ENCODE results near the gene CHCHD4.
"Not testable (repeated sequence)": the region's sequence is repeated elsewhere in the genome, so short reads cannot be mapped to it uniquely, and the experiment has no call there.

CHCHD4 gene

DNA sequence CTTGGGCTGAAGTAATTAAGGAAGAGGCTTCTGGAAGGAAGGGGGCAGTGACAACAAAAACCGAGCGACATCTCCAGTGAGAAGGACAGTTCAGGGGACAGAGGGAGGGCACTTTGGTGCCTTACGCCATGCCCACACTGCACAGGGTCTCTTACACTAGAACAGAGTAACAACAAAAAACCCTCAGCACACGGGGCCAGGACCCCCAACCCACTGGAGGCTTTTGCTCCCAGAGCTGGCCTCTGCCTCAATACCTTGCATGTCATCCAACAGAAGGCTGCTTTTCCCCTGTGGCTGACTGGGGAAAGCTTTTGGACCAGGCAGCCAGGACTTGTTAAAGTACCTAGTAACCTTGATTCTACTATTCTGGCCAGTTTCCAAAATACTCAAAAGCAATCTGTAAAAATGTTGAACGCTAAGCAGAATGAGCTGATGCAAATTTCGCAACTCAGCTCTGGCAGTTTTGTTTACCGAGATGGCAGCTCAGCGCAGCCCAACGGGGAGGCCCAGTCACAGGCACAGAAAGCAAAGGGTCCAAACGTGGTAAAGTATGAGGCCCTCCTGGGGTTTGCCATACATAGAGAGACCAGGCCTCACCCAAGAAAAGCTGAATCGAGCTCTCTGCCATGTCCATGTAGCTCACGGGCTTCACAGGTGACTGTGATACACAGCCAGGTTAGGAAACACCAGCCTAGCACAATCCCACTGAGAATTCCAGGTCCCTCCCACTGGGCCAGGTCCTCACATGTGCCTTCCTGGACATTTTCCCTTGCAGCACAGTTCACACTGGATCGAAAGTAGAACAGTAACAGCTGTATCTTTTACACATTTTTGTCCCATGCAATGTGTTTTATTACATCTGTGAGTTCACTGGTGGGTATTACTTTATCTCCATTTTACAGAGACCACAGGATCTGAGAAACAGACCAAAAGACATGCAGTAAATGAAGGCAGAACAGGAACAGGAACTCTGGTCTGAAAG is 6.0 kb downstream of the CHCHD4 start:
- DNase-seq = no peak

GRCh38 chr3:14117468-14118399 is 6.9 kb downstream of the CHCHD4 start:
- DNase-seq = no peak

DNA sequence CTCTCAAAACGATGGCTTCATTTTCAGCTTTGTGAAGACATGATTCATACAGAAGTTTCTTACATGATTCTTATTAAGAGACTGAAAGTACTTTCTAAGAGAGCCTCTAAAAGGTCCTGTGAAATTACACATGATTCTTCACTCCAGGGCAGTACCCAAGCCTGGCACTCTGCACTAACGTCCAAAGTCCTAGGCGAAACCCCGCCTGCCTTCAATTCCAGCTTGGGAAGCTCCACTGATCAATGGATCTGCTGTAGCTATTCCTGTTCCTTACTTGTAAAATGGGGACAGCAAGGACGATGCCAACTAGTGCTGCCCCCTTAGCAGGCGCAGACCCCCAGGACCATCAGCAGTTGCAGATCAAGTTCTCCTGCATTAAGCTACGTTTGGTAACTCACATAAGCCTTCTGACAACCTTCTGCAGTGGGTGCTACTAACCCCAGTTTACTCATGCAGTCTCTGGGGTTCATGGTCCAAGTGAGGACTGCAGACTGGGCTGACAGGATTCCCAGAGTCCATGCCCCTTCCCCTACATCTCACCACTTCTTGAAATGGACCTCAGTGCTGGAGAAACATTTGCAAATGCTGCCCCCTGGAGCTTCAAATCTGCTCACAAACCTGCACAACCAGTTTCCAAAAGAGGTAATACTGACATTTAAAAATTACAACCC is 10.6 kb downstream of the CHCHD4 start:
- no peak for DNase-seq

DNA sequence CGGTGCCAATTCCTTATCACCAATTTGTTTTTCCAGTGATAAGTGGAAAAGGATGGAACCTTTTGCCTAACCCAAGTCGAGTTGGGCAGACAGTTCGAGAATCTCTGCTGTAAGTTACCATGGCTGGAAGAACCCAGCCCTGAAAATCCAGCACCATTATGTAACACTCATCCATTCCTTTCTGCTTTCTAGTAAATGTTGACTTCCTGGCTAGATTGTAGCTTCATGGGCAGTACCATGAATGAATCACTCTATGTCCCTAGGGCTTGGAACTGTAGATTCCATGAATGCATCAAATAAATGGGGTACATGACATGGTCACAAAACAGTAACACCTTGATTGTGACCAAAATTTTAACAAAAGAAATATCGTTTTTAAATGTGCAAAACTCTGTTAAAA is 14.0 kb downstream of the CHCHD4 start:
- DNase-seq = no peak

DNA sequence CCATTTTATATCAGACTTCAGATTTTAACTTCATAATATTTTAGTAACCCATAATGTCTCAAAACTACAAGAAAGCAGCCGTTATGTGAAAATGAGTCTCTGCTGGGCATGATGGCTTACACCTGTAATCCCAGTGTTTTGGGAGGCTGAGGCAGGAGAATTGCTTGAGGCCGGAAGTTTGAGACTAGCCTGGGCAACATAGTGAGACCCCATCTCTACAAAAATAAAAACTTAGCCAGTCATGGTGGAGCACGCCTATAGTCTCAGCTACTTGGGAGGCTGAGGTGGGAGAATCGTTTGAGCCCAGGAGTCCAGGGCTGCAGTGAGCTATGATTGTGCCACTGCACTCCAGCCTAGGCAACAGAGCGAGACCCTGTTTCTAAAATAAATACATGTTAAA is 14.8 kb downstream of the CHCHD4 start:
- not testable (repeated sequence) for DNase-seq

DNA sequence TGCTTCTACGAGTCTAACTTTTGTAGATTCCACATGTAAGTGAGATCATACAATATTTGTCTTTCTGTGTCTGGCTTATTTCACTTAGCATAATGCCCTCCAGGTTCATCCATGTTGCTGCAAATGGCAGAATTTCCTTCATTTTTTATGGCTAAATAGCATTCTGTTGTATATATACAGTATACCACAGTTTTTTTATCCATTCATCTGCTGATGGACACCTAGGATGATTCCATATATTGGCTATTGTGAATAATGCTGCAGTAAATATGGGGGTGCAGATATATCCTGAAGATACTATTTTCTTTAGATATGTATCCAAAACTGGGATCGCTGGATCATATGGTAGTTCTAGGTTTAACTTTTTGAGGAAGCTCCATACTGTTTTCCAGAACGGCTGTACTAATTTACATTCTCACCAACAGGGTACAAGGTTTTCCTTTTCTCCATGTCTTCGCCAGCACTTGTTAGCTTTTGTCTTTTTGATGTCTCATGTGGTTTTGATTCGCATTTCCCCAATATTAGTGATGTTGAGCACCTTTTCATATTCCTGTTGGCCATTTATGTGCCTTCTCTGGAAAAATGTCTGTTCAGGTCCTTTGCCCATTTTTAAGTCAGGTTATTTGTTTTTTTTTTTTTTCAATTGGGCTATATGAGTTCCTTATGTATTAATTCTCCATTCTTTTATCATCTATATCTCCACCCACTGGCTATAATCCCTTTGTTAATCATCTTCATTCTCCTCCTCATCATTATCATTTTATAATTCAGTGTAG is 26.9 kb downstream of the CHCHD4 start:
- no peak for DNase-seq

GRCh38 chr3:14096742-14097141 is 27.9 kb downstream of the CHCHD4 start:
- DNase-seq = no peak

- no peak for DNase-seq
Observed at GRCh38 chr3:14093831-14094230, 30.8 kb downstream of the CHCHD4 start.

- no peak for DNase-seq
Observed at GRCh38 chr3:14092464-14092863, 32.2 kb downstream of the CHCHD4 start.

DNA sequence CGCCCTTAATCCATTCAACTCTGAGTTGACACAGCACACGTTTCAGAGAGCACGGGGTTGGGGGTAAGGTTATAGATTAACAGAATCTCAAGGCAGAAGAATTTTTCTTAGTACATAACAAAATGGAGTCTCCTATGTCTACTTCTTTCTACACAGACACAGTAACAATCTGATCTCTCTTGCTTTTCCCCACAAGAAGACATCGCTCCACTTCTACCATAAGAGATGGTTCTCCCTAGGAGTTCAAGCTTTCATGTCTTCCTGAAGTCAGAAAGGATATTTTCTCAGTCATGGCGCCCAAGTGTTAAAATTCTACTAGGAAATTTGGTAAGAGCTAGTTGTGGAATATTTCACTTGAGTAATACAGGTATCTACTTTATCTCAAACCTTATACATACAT is 32.7 kb downstream of the CHCHD4 start:
- DNase-seq = not testable (repeated sequence)

DNA sequence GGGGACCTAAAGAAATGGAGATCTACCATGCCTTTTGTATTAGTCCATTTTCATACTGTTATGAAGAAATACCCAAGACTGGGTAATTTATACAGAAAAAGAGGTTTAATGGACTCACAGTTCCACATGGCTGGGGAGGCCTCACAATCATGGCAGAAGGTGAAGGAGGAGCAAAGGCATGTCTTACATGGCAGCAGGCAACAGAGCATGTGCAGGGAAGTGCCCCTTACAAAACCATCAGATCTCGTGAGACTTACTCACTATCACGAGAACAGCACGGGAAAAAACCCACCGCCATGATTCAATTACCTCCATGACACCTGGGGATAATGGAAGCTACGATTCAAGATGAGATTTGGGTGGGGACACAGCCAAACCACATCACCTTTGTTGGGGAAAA is 37.2 kb downstream of the CHCHD4 start:
- not testable (repeated sequence) for DNase-seq

DNA sequence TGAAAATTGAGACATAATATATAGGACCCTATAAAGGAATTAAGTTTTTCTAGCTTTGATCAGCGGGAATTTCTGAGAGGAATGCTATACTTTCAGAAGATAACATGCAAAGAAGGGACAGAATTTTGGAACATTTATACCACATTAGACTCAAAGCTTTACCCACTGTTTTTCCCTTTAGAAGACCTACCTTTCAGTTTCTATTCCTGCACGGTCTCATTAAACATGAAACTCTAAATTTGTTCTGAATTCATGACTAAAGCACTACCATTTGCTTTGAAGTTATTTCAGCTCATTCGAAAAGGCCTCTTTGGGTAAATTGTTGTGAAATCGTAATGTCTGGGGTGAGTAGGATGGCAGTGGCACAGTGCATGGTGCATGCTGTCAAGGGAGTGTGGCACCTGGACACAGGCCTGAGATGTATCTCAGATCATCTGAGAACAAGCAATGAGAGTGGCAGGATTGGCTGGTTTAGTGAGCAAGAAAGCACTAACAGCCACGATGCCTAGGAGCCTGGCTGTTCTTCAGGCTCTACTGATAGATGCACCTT is 42.5 kb downstream of the CHCHD4 start:
- no peak for DNase-seq

DNA sequence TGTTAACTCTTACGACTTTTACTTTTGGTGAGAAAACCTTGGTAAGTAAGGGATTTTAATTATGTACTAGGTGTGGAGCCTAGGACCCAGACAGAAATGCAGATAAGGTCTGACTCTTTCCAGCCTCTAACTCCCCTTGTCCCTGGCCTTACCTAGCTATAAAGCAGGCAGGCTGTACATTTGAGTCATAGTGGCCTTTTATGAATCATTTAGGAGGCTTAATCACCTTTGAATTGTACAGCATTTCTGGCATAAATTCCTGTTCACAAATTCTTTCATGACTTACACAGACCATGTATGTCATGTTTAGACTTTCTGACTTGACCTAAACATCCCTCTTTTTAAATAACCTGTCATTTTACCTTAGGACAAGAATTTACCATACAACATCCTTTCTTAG is 47.4 kb downstream of the CHCHD4 start:
- DNase-seq = no peak

- not testable (repeated sequence) for DNase-seq
Observed at GRCh38 chr3:14075233-14075632, 49.4 kb downstream of the CHCHD4 start.

DNA sequence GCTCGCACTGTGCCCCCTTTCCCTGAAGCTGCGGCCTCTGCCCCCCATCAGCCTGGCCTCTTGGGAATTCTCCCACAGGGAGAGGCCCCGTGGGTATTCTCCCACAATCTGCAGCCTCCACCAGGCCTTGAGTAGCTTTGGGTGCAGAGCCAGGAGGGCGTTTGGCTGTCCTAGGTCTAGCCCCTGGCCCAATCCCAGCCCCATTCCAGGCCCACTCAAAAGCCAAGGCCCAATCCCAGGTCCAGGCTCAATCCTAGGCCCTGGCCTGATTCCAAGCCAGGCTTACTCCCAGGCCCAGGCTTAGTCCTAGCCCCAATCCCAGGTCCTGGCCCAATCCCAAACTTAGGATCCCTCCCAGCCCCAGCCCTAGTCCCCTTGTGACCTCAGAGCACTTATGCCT is 59.8 kb downstream of the CHCHD4 start:
- DNase-seq = no peak

- DNase-seq = no peak
Observed at GRCh38 chr3:14063152-14063551, 61.5 kb downstream of the CHCHD4 start.
